Gastroesophageal sphincter (tissue), 3 donors: Measurements from ENCODE around the gene LRIT1.

Experiments
- EP300 ChIP-seq: sonication (generic); formaldehyde crosslinking; IDR thresholded peaks from one replicate; pipeline ENCODE4 v1.6.1; 2017; ENCODE audit warnings: antibody characterized with exemption, mild to moderate bottlenecking
- POLR2A ChIP-seq, 2 donors: fragments of 450-650 bp; IDR thresholded peaks; one replicate each; pipeline ENCODE4 v1.6.1; 2017; ENCODE audit warnings: antibody characterized with exemption in 2 of 2, mild to moderate bottlenecking in 2 of 2, moderate library complexity in 1 of 2
- POLR2AphosphoS5 ChIP-seq: sonication (generic); formaldehyde crosslinking; IDR thresholded peaks from one replicate; pipeline ENCODE4 v1.6.1; 2017; ENCODE audit warnings: antibody characterized with exemption
- TF ChIP-seq, protein P1 (sequence below), 4 experiments: fragments of 200-600 bp in 2 of 4; fragments of 450-650 bp in 2 of 4; sonication (generic) in 1 of 4; IDR thresholded peaks; one replicate each; pipeline ENCODE4 v1.5.1; 2017 to 2019; ENCODE audit warnings: antibody characterized with exemption in 4 of 4, mild to moderate bottlenecking in 2 of 4, moderate library complexity in 2 of 4

DNA sequence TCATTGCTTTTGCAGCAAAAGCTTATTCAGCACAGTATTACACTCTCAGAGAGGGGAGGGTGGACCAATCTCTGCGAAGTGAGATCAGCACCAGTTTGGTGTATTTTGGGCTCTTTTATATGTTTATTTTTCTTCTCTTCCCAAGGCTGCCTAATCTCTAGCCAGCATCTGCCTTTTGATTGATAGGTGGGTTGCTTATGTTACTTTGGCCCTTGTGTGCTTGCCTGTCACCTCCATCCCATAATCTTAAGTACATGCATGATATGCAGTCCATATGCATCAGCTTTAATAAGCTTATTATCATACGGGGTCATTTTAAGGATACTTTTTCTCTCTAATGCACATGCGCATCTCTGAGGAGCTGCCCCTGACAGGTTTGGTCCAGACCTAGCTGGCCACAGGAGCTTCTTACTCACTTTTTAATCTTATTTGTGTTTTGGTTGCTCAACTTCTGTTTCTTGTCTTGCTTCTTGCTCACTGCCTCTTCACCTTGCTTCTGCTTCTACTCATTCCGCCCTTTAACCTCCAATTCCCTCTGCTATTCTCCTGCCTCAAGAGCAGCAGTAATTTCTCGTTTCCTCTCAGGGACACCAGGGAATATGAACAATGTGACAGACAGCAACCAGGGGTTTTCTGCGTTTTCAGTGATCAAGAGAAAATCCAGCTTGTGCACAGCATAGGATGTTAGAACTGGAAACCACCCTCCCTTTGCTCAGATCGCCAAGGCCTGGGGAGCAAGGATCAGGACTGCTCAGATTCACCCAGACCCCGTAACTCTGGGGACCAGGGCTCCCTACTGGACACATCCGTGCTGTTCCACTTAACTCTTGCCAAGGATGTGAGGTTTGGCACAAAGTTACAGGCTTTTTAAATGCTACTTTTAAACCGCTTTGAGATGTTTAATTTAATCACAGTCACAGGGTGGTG is 13.5 kb upstream of the LRIT1 start:
- TF ChIP-seq, protein P1, sequence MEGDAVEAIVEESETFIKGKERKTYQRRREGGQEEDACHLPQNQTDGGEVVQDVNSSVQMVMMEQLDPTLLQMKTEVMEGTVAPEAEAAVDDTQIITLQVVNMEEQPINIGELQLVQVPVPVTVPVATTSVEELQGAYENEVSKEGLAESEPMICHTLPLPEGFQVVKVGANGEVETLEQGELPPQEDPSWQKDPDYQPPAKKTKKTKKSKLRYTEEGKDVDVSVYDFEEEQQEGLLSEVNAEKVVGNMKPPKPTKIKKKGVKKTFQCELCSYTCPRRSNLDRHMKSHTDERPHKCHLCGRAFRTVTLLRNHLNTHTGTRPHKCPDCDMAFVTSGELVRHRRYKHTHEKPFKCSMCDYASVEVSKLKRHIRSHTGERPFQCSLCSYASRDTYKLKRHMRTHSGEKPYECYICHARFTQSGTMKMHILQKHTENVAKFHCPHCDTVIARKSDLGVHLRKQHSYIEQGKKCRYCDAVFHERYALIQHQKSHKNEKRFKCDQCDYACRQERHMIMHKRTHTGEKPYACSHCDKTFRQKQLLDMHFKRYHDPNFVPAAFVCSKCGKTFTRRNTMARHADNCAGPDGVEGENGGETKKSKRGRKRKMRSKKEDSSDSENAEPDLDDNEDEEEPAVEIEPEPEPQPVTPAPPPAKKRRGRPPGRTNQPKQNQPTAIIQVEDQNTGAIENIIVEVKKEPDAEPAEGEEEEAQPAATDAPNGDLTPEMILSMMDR (IDR thresholded peaks at IDR 0.05), result no peak
- TF ChIP-seq EP300 (no peak), POLR2A (IDR thresholded peaks at IDR 0.05) (no peak), POLR2AphosphoS5 (no peak)
